Suppressor macrophage treated with lipopolysaccharide for 1 hour (primary cell): ENCODE results near the gene ZMYND12.
A peak's percentile ranks its signal among the peaks of the same experiment; 100 is the strongest.
"Not testable (repeated sequence)": the region's sequence is repeated elsewhere in the genome, so short reads cannot be mapped to it uniquely, and the experiment has no call there.

ENCODE experiments used
- DNase-seq, 3 donors: peaks; one replicate each; pipeline ENCODE4 v3.0.0-alpha.2; 2020 to 2022

Gene ZMYND12

GRCh38 chr1:42456010-42456753 lies at the start of gene ZMYND12, which contains the start of gene PPCS:
Gene ZMYND12, minus strand, starts transcription at chr1:42456022. Its CDS starts 25 bp downstream, at chr1:42455997.
Gene PPCS, plus strand, starts transcription at chr1:42456543. Its CDS starts 23 bp downstream, at chr1:42456566.
- DNase-seq, result peak; percentile 87 to 92 (median 89)

- no peak for DNase-seq
Observed at GRCh38 chr1:42504535-42505128, 48.8 kb upstream of the ZMYND12 start.

- not testable (repeated sequence) for DNase-seq
Observed at GRCh38 chr1:42502031-42502430, 46.2 kb upstream of the ZMYND12 start.

GRCh38 chr1:42490237-42490636 lies 34.4 kb upstream of the ZMYND12 start:
- no peak for DNase-seq

- DNase-seq, result no peak
Observed at GRCh38 chr1:42484382-42484781, 28.6 kb upstream of the ZMYND12 start.

GRCh38 chr1:42482635-42483153 lies 26.9 kb upstream of the ZMYND12 start:
- DNase-seq, result no peak

GRCh38 chr1:42480921-42481320 lies 25.1 kb upstream of the ZMYND12 start:
- DNase-seq, result peak in 2 of 3 donors; percentile 20 to 29

GRCh38 chr1:42479621-42480020 lies 23.8 kb upstream of the ZMYND12 start:
- DNase-seq, result peak; percentile 68 to 78 (median 72)

GRCh38 chr1:42477775-42478174 lies 22.0 kb upstream of the ZMYND12 start:
- no peak for DNase-seq

- DNase-seq, result not testable (repeated sequence)
Observed at GRCh38 chr1:42477354-42477753, 21.5 kb upstream of the ZMYND12 start.

GRCh38 chr1:42476605-42477004 lies 20.8 kb upstream of the ZMYND12 start:
- no peak for DNase-seq

- no peak for DNase-seq
Observed at GRCh38 chr1:42469727-42470126, 13.9 kb upstream of the ZMYND12 start.

GRCh38 chr1:42466030-42466429 lies 10.2 kb upstream of the ZMYND12 start:
- no peak for DNase-seq

- DNase-seq, result no peak
Observed at GRCh38 chr1:42463921-42464320, 8.1 kb upstream of the ZMYND12 start.

GRCh38 chr1:42462828-42463763 lies 7.3 kb upstream of the ZMYND12 start, which contains the start of gene CCDC30:
Gene CCDC30, plus strand, starts transcription at chr1:42463286. Its CDS starts 17,266 bp downstream, at chr1:42480552.
- DNase-seq, result peak; percentile 95 to 98 (median 98)

GRCh38 chr1:42461196-42461595 lies 5.4 kb upstream of the ZMYND12 start:
- DNase-seq, result no peak

- peak; percentile 66 to 77 (median 71) for DNase-seq
Observed at GRCh38 chr1:42456754-42457089, 900 bp upstream of the ZMYND12 start.

- no peak for DNase-seq
Observed at GRCh38 chr1:42454403-42454802, 1.4 kb downstream of the ZMYND12 start.

- DNase-seq, result no peak
Observed at GRCh38 chr1:42453386-42453785, 2.4 kb downstream of the ZMYND12 start.

- no peak for DNase-seq
Observed at GRCh38 chr1:42450061-42450460, 5.8 kb downstream of the ZMYND12 start.

GRCh38 chr1:42449256-42449655 lies 6.6 kb downstream of the ZMYND12 start:
- DNase-seq, result no peak

- peak; percentile 54 to 56 (median 56) for DNase-seq
Observed at GRCh38 chr1:42442662-42443061, 13.2 kb downstream of the ZMYND12 start.

- peak in 1 of 3 donors; percentile 18 for DNase-seq
Observed at GRCh38 chr1:42439940-42440339, 15.9 kb downstream of the ZMYND12 start.
